HG02571 (cell line): ENCODE data around the gene WWTR1.

Experiments used
- ATAC-seq: cut with Tn5 transposase; IDR thresholded peaks from one replicate; pipeline ENCODE4 v1.9.1; 2021; ENCODE audit warnings: mild to moderate bottlenecking, moderate library complexity; ENCODE audit not compliant: unreplicated experiment

The WWTR1 gene

GRCh38 chr3:149625795-149626194 lies 32.0 kb downstream of the WWTR1 start:
- no peak for ATAC-seq

DNA sequence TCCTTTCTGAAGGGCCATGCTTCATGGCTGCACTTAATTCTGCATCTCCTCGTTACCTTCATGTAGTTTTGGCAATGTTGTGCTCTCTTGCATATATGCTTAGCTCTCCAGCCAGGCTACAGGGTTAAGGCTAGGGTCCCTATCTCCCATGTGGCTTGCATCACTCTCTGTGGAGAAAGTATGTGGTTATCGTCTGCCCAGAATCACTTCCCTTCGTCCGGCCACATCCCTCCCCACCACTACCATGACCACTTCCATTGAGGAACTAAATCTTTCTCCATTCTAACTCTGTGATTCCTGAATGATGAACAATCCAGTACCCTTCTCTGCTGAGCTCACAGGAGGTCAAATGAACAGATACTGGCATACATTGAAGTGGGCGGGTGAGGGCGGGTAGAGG lies 34.0 kb downstream of the WWTR1 start:
- no peak for ATAC-seq

GRCh38 chr3:149621218-149622005 lies 36.4 kb downstream of the WWTR1 start:
- ATAC-seq: no peak

DNA sequence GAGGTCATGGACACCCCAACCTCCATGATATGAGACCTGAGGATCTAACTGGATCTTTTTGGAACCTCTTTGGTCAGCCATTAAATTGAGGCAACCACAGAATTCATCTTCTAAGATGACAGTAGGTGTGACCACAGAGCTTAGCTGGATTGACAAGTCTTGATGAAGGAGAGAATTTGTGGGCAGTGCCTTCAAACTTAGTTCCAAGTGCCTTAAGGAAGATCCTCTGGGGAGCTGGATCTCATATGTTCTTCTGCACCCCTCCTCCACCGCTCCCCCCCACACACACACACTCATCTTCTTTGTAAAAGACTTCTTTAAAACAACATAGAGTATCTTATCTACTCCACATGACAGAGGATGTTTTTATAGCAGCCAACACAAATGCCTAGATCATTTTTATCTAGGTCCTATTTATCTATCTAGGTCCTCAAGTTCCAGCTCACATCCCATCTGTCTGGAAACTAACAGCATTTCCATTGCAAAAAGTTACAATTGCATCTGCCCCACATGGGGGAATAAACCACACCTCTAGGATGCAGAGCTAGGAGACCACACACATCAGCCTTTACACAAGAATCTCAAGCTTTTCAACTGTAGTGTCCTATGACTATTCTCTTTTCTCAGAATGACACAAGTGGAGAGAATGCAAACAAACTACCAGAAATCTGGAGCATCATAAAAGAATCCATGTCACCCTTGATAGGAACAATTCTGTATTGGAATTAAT lies 37.4 kb downstream of the WWTR1 start:
- ATAC-seq: no peak

- ATAC-seq: no peak
These were observed 38.7 kb downstream of the WWTR1 start for GRCh38 chr3:149619136-149619535.

DNA sequence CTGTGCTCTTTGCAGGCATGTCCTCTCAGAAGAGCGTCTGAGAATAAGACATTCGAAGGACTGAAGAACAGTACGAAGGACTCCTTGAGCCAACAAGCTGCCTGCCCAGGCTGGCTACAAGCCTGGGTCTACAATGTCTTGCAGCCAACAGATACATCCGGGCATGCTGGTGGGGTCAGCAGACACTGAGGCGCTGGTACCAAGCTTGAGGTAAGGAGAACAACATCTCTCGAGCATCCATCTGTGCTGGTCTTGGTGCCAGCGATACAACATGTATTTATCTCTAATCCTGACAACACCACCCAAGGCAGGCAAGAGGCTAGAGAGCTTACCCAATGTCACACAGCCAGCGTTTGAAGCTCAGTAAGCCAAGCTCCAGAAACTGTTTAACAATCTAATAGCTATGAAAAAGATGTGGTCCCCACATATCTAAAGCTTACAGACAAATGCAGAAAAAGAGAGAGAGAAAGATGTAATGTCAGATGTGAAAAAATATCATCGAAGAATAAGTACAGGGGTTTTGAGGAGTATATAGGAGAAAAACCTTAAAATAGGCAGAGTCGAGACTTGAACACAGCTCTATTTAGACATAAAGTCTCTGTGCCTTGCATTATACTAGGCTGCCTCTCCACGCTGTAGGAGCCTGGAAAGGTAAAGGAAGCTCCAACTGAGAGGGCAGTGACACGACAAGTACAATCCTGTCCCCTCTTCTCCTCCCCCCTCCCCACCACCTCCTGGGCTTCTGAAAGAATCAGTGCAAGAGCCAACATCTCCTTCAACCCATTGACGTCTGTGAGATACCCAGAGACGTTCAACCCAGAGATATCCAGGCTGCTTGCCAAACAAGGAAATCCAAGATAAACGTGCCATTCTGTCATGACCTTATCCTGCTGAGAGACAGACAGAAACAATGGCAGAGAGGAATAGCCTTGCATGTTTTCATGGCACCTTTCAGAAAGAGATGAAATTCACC lies 39.4 kb downstream of the WWTR1 start:
- ATAC-seq: no peak

GRCh38 chr3:149615731-149616221 lies 42.0 kb downstream of the WWTR1 start:
- ATAC-seq: no peak

DNA sequence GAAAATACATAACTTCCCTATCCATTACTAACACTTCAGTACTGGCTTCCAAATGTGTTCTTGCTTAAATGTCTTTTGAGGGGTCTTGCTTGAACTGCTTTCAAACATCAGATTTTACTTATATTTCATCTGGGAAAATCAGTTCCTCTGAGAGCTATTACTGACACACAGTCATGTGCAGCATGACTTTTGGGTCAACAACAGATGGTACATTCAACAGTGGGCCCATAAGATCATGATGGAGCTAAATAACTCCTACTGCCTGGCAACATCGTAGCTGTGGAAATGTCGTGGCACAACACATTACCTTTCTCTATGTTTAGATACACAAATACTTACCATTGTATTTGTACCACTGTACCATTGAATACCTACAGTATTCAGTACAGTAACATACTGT lies 43.8 kb downstream of the WWTR1 start:
- ATAC-seq: no peak

DNA sequence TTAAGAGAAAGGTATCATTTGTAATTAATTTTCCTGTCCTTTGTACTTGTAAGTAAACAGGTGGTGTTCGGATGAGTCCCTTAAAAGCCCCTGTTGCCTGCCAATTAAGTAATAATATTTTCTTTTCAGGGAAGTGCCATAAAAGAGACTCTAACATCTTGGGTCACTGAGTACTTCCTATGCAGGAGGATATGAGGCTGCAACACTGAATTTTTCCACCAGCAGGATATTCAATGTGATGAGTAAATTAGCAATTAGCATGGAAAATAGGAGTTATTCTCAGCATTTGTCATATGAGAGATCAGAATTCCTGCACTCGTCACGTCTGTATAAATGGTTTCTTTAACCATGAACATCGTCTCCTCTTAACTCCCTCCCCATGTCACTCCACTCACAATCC lies 45.4 kb downstream of the WWTR1 start:
- no peak for ATAC-seq

- no peak for ATAC-seq
These were observed 46.7 kb downstream of the WWTR1 start for GRCh38 chr3:149611149-149611548.

- no peak for ATAC-seq
These were observed 47.3 kb downstream of the WWTR1 start for GRCh38 chr3:149610351-149611105.

DNA sequence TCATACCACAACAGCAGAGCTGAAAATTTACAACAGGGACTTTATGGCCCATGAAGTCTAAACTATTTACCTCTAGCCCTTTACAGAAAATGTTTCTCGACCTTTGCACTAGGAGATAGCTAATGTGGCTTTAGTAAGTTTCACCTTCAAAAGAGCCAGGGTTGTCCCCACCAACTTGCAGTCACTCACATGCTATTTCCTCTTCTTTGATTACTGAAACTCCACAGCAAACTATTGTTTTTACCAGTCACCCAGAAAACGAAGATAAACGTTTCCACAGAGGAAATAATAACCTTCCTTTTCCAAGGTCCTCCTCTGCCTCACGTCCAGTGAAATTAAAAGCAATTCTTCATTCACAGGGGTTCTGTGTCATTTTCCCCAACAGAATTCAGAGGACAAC lies 48.2 kb downstream of the WWTR1 start:
- ATAC-seq: peak; percentile 92

GRCh38 chr3:149608987-149609386 lies 48.8 kb downstream of the WWTR1 start:
- no peak for ATAC-seq

- ATAC-seq: no peak
These were observed 51.9 kb downstream of the WWTR1 start for GRCh38 chr3:149605902-149606301.

DNA sequence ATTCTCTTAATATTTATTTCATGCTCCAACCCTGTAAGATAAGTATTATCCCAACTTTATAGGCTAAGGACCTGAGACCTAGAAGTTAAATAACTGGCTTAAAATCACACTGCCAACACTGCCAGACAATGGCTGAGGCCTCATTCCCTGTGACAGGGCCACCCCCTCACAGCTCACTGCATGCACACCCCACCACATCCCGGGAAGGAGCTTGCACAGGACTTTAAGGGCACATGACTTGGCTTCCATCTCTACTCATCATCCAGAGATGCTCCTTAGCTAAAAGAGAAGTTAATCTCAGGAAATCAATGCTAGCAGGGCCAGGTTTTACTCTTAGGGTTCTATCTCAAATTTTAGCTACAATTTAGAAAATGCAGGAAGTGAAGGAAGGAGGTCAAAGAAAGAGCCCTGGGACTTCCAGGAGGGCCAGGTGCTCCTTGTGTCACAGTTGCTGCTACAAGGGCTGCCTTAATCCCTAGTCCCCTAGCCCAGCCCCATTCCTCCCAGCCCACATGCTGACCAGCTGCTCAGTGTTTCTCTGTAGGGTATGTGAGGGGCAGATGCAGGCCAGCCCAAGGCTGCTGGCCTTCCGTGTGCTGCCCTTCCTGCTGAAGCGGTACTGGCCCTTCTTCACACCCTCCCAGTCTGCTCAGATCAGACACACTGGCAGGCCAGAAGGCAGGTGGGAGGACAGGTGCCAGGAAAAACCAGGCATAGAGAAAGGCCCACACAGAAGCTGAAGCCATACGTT lies 53.5 kb downstream of the WWTR1 start:
- no peak for ATAC-seq

- no peak for ATAC-seq
These were observed 54.4 kb downstream of the WWTR1 start for GRCh38 chr3:149603126-149604074.

DNA sequence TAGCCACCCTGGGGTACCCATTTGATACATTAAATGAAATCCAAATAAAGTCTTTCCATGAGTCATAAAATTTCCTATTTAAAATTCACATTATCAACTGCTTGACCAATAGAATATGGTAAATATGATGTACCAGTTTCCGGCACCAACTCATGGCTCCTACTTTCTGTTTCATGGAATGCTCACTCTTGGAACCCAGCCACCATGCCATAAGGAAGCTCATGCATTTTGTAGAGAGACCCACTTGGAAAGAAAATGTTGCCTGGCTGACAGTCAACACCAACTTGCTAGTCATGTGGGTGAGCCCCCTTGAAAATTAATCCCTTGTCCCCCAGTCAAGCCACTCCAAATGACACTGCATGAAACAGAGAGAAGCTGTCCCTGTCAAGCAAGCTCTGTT lies 57.2 kb downstream of the WWTR1 start:
- no peak for ATAC-seq

GRCh38 chr3:149599236-149599635 lies 58.6 kb downstream of the WWTR1 start:
- no peak for ATAC-seq
